T-cell (primary cell): ENCODE data around the gene TRMT1. TPM values are rescaled to one million over a fixed set of nuclear protein-coding genes. Genes with fewer than 3 reads are reported as not detected.
A peak's percentile ranks its signal among the peaks of the same experiment; 100 is the strongest.

Experiments
- ATAC-seq, 4 experiments: fragments of 200-7000 bp in 3 of 4; fragments of 150-1000 bp in 1 of 4; cut with Tn5 transposase; replicated peaks in 1 of 4; 1 replicate in 3 of 4; 2 replicates in 1 of 4; pipeline ENCODE4 v1.10.0; 2021; ENCODE audit warnings: moderate library complexity in 3 of 4, mild to moderate bottlenecking in 2 of 4, moderate number of reproducible peaks in 1 of 4
- CTCF ChIA-PET, 2 donors: fragments of 300-600 bp; sonication (Branson Sonifier 250); formaldehyde crosslinking; loops; one replicate each; lab custom pipeline; 2022; ENCODE audit warnings: antibody characterized with exemption in 2 of 2; lab: Charles Lee
- POLR2A ChIA-PET, 2 donors: fragments of 300-600 bp; sonication (Branson Sonifier 250); formaldehyde crosslinking; loops; one replicate each; lab custom pipeline; 2022; ENCODE audit warnings: antibody characterized with exemption in 2 of 2; lab: Charles Lee
- DNase-seq, 35 experiments: peaks; one replicate each; pipeline versions ENCODE4 v3.0.0 to v3.0.0-alpha.2; 2013 to 2023
- H3K27ac ChIP-seq: one replicate; pipeline ENCODE4 v1.5.1; 2013; ENCODE audit warnings: low read length
- H3K27me3 ChIP-seq, 2 experiments: replicated peaks in 1 of 2; 1 replicate in 1 of 2; 2 replicates in 1 of 2; pipeline versions ENCODE4 v1.6.1 to v1.7.0; 2013; ENCODE audit warnings: low read length in 1 of 2, mixed read lengths in 1 of 2; ENCODE audit not compliant: control insufficient read depth in 2 of 2, insufficient read depth in 2 of 2; ENCODE audit errors: extremely low read depth in 1 of 2
- H3K36me3 ChIP-seq, 2 donors: 1 replicate in 1 of 2; 2 replicates in 1 of 2; pipeline versions ENCODE4 v1.6.1 to v1.7.0; 2013; ENCODE audit warnings: low read length in 1 of 2; ENCODE audit not compliant: control insufficient read depth in 2 of 2, insufficient read depth in 1 of 2; ENCODE audit errors: extremely low read depth in 1 of 2
- H3K4me1 ChIP-seq, 2 experiments: 1 replicate in 1 of 2; 2 replicates in 1 of 2; pipeline versions ENCODE4 v1.6.1 to v1.7.0; 2013; ENCODE audit warnings: low read length in 2 of 2, mixed read lengths in 1 of 2; ENCODE audit not compliant: insufficient read depth in 2 of 2, control insufficient read depth in 1 of 2; ENCODE audit errors: extremely low read depth in 1 of 2
- H3K4me3 ChIP-seq, 2 donors: 1 replicate in 1 of 2; 2 replicates in 1 of 2; pipeline versions ENCODE4 v1.5.1 to v1.7.0; 2013; ENCODE audit warnings: mild to moderate bottlenecking in 2 of 2, low read length in 1 of 2, moderate library complexity in 1 of 2; ENCODE audit not compliant: control insufficient read depth in 1 of 2; ENCODE audit errors: extremely low read depth in 1 of 2
- H3K9me3 ChIP-seq: 2 replicates; pipeline ENCODE4 v1.7.0; 2013
- H3K27ac Mint-ChIP-seq, 2 donors: one replicate each; pipeline ENCODE4 v1.8.0; 2020 to 2021; ENCODE audit warnings: mild to moderate bottlenecking in 2 of 2, mixed read lengths in 2 of 2
- H3K27me3 Mint-ChIP-seq, 2 donors: one replicate each; pipeline ENCODE4 v1.8.0; 2021 to 2022; ENCODE audit warnings: mixed read lengths in 2 of 2
- H3K36me3 Mint-ChIP-seq: one replicate; pipeline ENCODE4 v1.8.0; 2021; ENCODE audit warnings: mixed read lengths
- H3K4me1 Mint-ChIP-seq, 3 donors: one replicate each; pipeline ENCODE4 v1.8.0; 2020 to 2022; ENCODE audit warnings: mixed read lengths in 3 of 3, mild to moderate bottlenecking in 1 of 3
- H3K4me3 Mint-ChIP-seq, 3 donors: one replicate each; pipeline ENCODE4 v1.8.0; 2020 to 2022; ENCODE audit warnings: mild to moderate bottlenecking in 3 of 3, mixed read lengths in 3 of 3, moderate library complexity in 3 of 3
- H3K9me3 Mint-ChIP-seq, 3 donors: one replicate each; pipeline ENCODE4 v1.8.0; 2020 to 2022; ENCODE audit warnings: mixed read lengths in 3 of 3
- WGBS: methylation state at CpG from one replicate; pipeline ENCODE4 v1.1.5; 2013; ENCODE audit warnings: missing lambda C conversion rate; ENCODE audit not compliant: insufficient coverage; 5-methylcytosine and 5-hydroxymethylcytosine counted together
- total RNA-seq, 35 experiments: library from RNA in 6 of 35; stranded (reverse) in 6 of 35; fragments of 120-200 nt in 1 of 35; gene quantifications; one replicate each; pipeline versions ENCODE4 v1.2.1 to v1.2.4 and lab custom pipeline; 2013 to 2026

The TRMT1 gene
- total RNA-seq, 5 donors from 2014 or later (not counting 1 experiment from before 2014, with no cell fraction given) = 68.9 to 121 (median 95.6) TPM

- Mint-ChIP-seq H3K27me3 (no peaks in the 10 kb centered on the region), H3K36me3 (peaks cover 14% of the 10 kb centered on the region), H3K9me3 (no peaks in the 10 kb centered on the region), H3K4me3 (no peak overlapping the region), H3K4me1 (peaks cover 24 to 36% (median 30%) of the 10 kb centered on the region in 3 donors), H3K27ac (peak overlapping the region; percentile 11 to 77)
- no peak overlapping the region for H3K4me3 ChIP-seq
- H3K36me3 ChIP-seq = peaks cover 18 to 29% of the 10 kb centered on the region in 2 donors
- DNase-seq = no peak
- WGBS = 67% methylated on average over 5 of the region's 12 CpGs
- CTCF ChIA-PET = interaction anchor here (0.6 to 1.5 kb wide), 2 partner anchors 22 to 220 kb away, joined by 3 read pairs; no protein-coding TSS in a partner anchor
- H3K27me3 ChIP-seq = no peaks in the 10 kb centered on the region
- ATAC-seq = no peak
- H3K27ac ChIP-seq = no peak overlapping the region
- no peaks in the 10 kb centered on the region for H3K9me3 ChIP-seq
- peaks cover 0 to 28% of the 10 kb centered on the region in 2 experiments for H3K4me1 ChIP-seq
- POLR2A ChIA-PET = no interaction called here
These were observed 16.8 kb upstream of the TRMT1 start for GRCh38 chr19:13133241-13133870.

DNA sequence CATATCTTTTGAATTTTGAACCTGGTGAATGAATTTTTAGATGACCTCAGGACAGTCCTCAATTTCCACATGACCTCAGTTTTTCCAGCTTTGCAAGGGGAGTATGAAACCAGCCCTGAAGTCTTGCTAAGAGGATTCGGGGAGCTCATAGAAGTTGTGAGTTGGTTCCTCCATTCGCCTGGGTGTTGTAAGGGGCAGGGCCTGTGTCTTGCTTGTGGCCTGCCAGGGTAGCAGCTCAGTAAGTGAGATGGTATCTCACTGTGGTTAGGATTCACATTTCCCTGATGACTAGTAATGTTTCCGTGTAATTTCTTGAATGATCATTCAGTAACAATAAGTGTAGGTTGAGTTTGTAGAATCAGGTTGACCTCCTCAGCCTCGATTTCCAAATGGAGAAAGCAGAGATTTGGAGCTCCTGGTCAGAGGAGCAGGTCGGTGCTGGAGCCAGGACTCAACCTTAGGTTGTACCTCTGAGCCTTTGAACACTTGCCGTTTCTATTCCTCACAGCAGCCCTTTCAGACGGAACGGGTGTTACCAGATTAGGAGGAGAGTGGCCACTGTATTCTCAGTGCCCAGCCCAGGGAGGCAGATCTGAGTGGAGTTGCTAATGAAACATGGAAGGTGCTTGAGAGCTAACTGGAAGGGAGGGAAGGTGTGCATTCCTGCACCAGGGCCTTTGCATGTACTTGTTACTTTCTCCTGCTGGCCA, 16.1 kb upstream of the TRMT1 start:
- Histone ChIP-seq H3K4me1 (peaks cover 0 to 28% of the 10 kb centered on the region in 2 experiments), H3K4me3 (no peak overlapping the region), H3K36me3 (peaks cover 11 to 22% of the 10 kb centered on the region in 2 donors), H3K9me3 (no peaks in the 10 kb centered on the region), H3K27ac (peak overlapping the region; percentile 28), H3K27me3 (no peaks in the 10 kb centered on the region)
- peaks cover 29 to 41% (median 35%) of the 10 kb centered on the region in 3 donors for H3K4me1 Mint-ChIP-seq
- H3K9me3 Mint-ChIP-seq = no peaks in the 10 kb centered on the region
- peak overlapping the region in 2 of 3 donors; percentile 6 to 15 for H3K4me3 Mint-ChIP-seq
- DNase-seq = peak in 20 of 35 experiments; percentile 16 to 56 (median 34)
- no peaks in the 10 kb centered on the region for H3K27me3 Mint-ChIP-seq
- peak overlapping the region; percentile 77 to 88 for H3K27ac Mint-ChIP-seq
- peaks cover 10% of the 10 kb centered on the region for H3K36me3 Mint-ChIP-seq
- peak; percentile 86 to 92 (median 90) for ATAC-seq
- 38% methylated on average over 8 of the region's 8 CpGs for WGBS
- CTCF ChIA-PET = interaction anchor here (0.6 to 1.5 kb wide), 6 partner anchors 13 to 455 kb away, joined by 3 read pairs; no protein-coding TSS in a partner anchor
- POLR2A ChIA-PET = no interaction called here

DNA sequence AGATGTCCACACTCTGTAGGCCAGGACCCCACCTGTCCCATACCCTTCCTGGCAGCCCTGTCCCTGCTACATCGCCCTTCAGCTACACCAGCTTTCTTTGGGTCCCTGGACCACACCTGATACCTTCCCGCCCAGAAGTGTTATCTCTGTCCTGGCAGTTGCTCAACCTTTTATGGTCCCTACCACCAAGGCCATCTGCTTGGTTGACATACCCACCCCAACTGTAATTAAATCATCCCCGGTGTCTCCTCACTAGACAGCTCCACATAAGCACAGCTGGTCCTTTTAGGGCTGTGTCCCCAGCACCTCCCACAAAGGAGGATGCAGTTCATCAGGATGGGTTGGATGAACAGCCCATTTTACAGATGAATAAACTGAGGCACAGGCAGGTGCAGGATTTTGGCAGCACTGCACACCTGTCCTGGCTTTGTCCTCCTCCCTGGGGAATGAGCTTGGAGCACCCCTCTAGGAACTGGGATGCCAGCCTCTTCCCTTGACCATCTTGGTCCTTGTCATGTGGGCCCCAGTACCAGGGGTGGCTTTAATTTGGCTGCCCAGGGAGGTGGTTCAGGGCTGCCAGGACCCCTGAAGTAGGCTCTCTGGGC, 14.4 kb upstream of the TRMT1 start:
- WGBS = 95% methylated on average over 3 of the region's 3 CpGs
- ATAC-seq = no peak
- DNase-seq = no peak
- H3K9me3 ChIP-seq = no peaks in the 10 kb centered on the region
- no peak overlapping the region for H3K4me3 Mint-ChIP-seq
- peak overlapping the region in 1 of 2 donors; percentile 85 for H3K27ac Mint-ChIP-seq
- H3K4me1 Mint-ChIP-seq = peaks cover 31 to 42% (median 35%) of the 10 kb centered on the region in 3 donors
- peaks cover 3 to 6% of the 10 kb centered on the region in 2 donors for H3K36me3 ChIP-seq
- CTCF ChIA-PET = interaction anchor here in 1 of 2 donors (0.6 to 0.7 kb wide), 2 partner anchors 234 to 886 kb away, joined by 5 to 8 read pairs; no protein-coding TSS in a partner anchor
- H3K4me1 ChIP-seq = peaks cover 0 to 28% of the 10 kb centered on the region in 2 experiments
- H3K27ac ChIP-seq = no peak overlapping the region
- POLR2A ChIA-PET = no interaction called here
- no peaks in the 10 kb centered on the region for H3K9me3 Mint-ChIP-seq
- no peaks in the 10 kb centered on the region for H3K27me3 ChIP-seq
- H3K36me3 Mint-ChIP-seq = no peaks in the 10 kb centered on the region
- no peak overlapping the region for H3K4me3 ChIP-seq
- no peaks in the 10 kb centered on the region for H3K27me3 Mint-ChIP-seq

DNA sequence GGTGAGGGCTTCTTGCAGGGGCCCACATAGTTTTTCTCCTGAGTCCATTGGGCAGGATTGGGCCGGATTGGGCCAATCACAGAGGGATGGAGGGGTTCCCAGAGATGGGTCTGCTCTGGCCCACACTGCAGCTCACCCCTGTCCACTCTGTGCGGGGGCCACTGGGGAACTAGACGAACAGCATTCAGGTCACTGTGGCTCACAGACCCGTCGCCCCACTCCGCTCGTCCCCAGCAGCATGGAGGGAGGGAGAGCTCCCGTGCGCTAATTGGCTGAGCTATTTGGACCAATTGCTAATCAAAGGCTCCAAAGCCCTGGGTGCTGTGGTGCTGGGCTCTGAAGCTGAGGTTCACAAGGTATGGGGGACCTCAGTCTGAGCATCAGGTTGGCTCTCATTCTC, 12.8 kb upstream of the TRMT1 start:
- H3K4me3 ChIP-seq = no peak overlapping the region
- 100% methylated on average over 2 of the region's 9 CpGs for WGBS
- H3K27ac ChIP-seq = no peak overlapping the region
- H3K9me3 ChIP-seq = no peaks in the 10 kb centered on the region
- no peaks in the 10 kb centered on the region for H3K27me3 ChIP-seq
- ChIA-PET CTCF (no interaction called here), POLR2A (no interaction called here)
- ATAC-seq = no peak
- no peak overlapping the region for H3K4me3 Mint-ChIP-seq
- peaks cover 29 to 42% (median 35%) of the 10 kb centered on the region in 3 donors for H3K4me1 Mint-ChIP-seq
- H3K36me3 Mint-ChIP-seq = no peaks in the 10 kb centered on the region
- H3K9me3 Mint-ChIP-seq = no peaks in the 10 kb centered on the region
- no peaks in the 10 kb centered on the region for H3K27me3 Mint-ChIP-seq
- H3K27ac Mint-ChIP-seq = no peak overlapping the region
- peaks cover 0 to 2% of the 10 kb centered on the region in 2 donors for H3K36me3 ChIP-seq
- H3K4me1 ChIP-seq = peaks cover 0 to 28% of the 10 kb centered on the region in 2 experiments
- no peak for DNase-seq

- Mint-ChIP-seq H3K4me3 (no peak overlapping the region), H3K9me3 (no peaks in the 10 kb centered on the region), H3K27me3 (no peaks in the 10 kb centered on the region), H3K36me3 (no peaks in the 10 kb centered on the region), H3K27ac (peak overlapping the region in 1 of 2 donors; percentile 15), H3K4me1 (peaks cover 30 to 37% (median 33%) of the 10 kb centered on the region in 3 donors)
- H3K27me3 ChIP-seq = no peaks in the 10 kb centered on the region
- no CpG with 5 or more reads among the region's 1 CpG for WGBS
- POLR2A ChIA-PET = no interaction called here
- H3K4me1 ChIP-seq = peaks cover 0 to 27% of the 10 kb centered on the region in 2 experiments
- peaks cover 2 to 3% of the 10 kb centered on the region in 2 donors for H3K36me3 ChIP-seq
- no peak for DNase-seq
- H3K27ac ChIP-seq = no peak overlapping the region
- no peak overlapping the region for H3K4me3 ChIP-seq
- CTCF ChIA-PET = no interaction called here
- no peak for ATAC-seq
- H3K9me3 ChIP-seq = no peaks in the 10 kb centered on the region
These were observed 12.0 kb upstream of the TRMT1 start for GRCh38 chr19:13128583-13128982.
